HL-60 (cell line): ENCODE results near the gene DNAAF8.

ENCODE experiments used
- CTCF ChIP-seq: IDR thresholded peaks from one replicate; pipeline ENCODE4 v1.5.1; 2011; ENCODE audit warnings: low read length, control low read depth, inconsistent platforms; ENCODE audit not compliant: insufficient read depth
- POLR2AphosphoS5 ChIP-seq: IDR thresholded peaks from 2 replicates; pipeline ENCODE4 v1.6.1; 2012; ENCODE audit warnings: low read depth
- REST ChIP-seq: IDR thresholded peaks from 2 replicates; pipeline ENCODE4 v1.6.1; 2012; ENCODE audit warnings: low read depth; ENCODE audit not compliant: insufficient replicate concordance

GRCh38 chr16:4728676-4729075, 5.7 kb upstream of the DNAAF8 start:
- TF ChIP-seq CTCF (no peak), REST (no peak), POLR2AphosphoS5 (no peak)
